SK-N-SH (cell line): Measurements from ENCODE around the gene RAB3C. TPM values are rescaled to one million over a fixed set of nuclear protein-coding genes. Genes with fewer than 3 reads are reported as not detected.

Experiments
- CTCF ChIA-PET: fragments of 300-600, 350-600 bp; formaldehyde crosslinking; extraction: SDS; loops from one replicate; lab custom pipeline; 2021; lab: Yijun Ruan, JAX
- POLR2A ChIA-PET: fragments of 350-600 bp; sonication (Branson Sonifier 250); formaldehyde crosslinking; extraction: SDS; loops from one replicate; lab custom pipeline; 2020; ENCODE audit warnings: antibody characterized with exemption, inconsistent platforms; lab: Yijun Ruan, JAX
- DNase-seq: peaks from one replicate; pipeline ENCODE4 v3.0.0; 2012
- H2AFZ ChIP-seq: fragments of 200-600 bp; sonication (generic); 2 replicates; pipeline ENCODE4 v1.8.1; 2016; ENCODE audit warnings: antibody characterized with exemption, mild to moderate bottlenecking, low read depth
- H3F3A ChIP-seq: fragments of 200-600 bp; sonication (generic); replicated peaks from 2 replicates; pipeline ENCODE3; 2016; ENCODE audit warnings: antibody characterized with exemption, mild to moderate bottlenecking; ENCODE audit not compliant: insufficient read depth
- H3K27ac ChIP-seq, 2 experiments: fragments of 200-500 bp in 1 of 2; fragments of 200-600 bp in 1 of 2; sonication (Bioruptor generic) in 1 of 2; sonication (generic), shearing (Covaris generic) in 1 of 2; 2 replicates each; pipeline versions ENCODE4 v1.5.1 to v1.6.1; 2014 to 2016; ENCODE audit warnings: low read depth in 2 of 2, inconsistent platforms in 1 of 2, low read length in 1 of 2, mild to moderate bottlenecking in 1 of 2, mixed read lengths in 1 of 2
- H3K27me3 ChIP-seq: fragments of 200-600 bp; sonication (generic), shearing (Covaris generic); 2 replicates; pipeline ENCODE4 v1.6.1; 2016; ENCODE audit warnings: mixed run types; ENCODE audit not compliant: insufficient read depth
- H3K36me3 ChIP-seq, 2 experiments: fragments of 200-500 bp in 1 of 2; fragments of 200-600 bp in 1 of 2; sonication (Bioruptor generic) in 1 of 2; sonication (generic) in 1 of 2; replicated peaks in 1 of 2; 2 replicates each; pipeline versions ENCODE3 to v1.5.1; 2014 to 2016; ENCODE audit warnings: low read length in 1 of 2, mild to moderate bottlenecking in 1 of 2; ENCODE audit not compliant: insufficient read depth in 2 of 2, control insufficient read depth in 1 of 2
- H3K4me1 ChIP-seq, 2 experiments: fragments of 200-500 bp in 1 of 2; fragments of 200-600 bp in 1 of 2; sonication (Bioruptor generic) in 1 of 2; sonication (generic), shearing (Covaris generic) in 1 of 2; 2 replicates each; pipeline versions ENCODE4 v1.5.1 to v1.6.1; 2014 to 2016; ENCODE audit warnings: low read depth in 1 of 2, low read length in 1 of 2, mixed run types in 1 of 2; ENCODE audit not compliant: insufficient read depth in 2 of 2, control insufficient read depth in 1 of 2
- H3K4me2 ChIP-seq: fragments of 200-600 bp; sonication (generic), shearing (Covaris generic); 2 replicates; pipeline ENCODE4 v1.6.1; 2017; ENCODE audit warnings: mixed run types
- H3K4me3 ChIP-seq, 2 experiments: fragments of 200-500 bp in 1 of 2; fragments of 200-600 bp in 1 of 2; sonication (Bioruptor generic) in 1 of 2; sonication (generic), shearing (Covaris generic) in 1 of 2; 2 replicates each; pipeline versions ENCODE4 v1.5.1 to v1.8.1; 2014 to 2016; ENCODE audit warnings: low read depth in 2 of 2, inconsistent platforms in 1 of 2, low read length in 1 of 2, mild to moderate bottlenecking in 1 of 2, mixed read lengths in 1 of 2, moderate library complexity in 1 of 2
- H3K79me2 ChIP-seq: fragments of 200-600 bp; sonication (generic); 2 replicates; pipeline ENCODE4 v1.8.1; 2017; ENCODE audit warnings: mild to moderate bottlenecking; ENCODE audit not compliant: insufficient read depth
- H3K9ac ChIP-seq: fragments of 200-600 bp; sonication (generic); 2 replicates; pipeline ENCODE4 v1.6.1; 2017; ENCODE audit warnings: mixed run types
- H3K9me2 ChIP-seq: fragments of 200-600 bp; sonication (generic); 2 replicates; pipeline ENCODE4 v1.6.1; 2017; ENCODE audit warnings: mixed run types
- H3K9me3 ChIP-seq: fragments of 200-600 bp; sonication (generic); 2 replicates; pipeline ENCODE4 v1.6.1; 2017; ENCODE audit warnings: mixed run types, mild to moderate bottlenecking, moderate library complexity
- H4K20me1 ChIP-seq: fragments of 200-600 bp; sonication (generic); 2 replicates; pipeline ENCODE4 v1.6.1; 2017; ENCODE audit warnings: mild to moderate bottlenecking, mixed run types; ENCODE audit not compliant: insufficient read depth
- CHD2 ChIP-seq: fragments of 150-350 bp; IDR thresholded peaks from 2 replicates; pipeline ENCODE4 v1.6.1; 2018; ENCODE audit warnings: low read length; ENCODE audit not compliant: partially characterized antibody
- FOSL2 ChIP-seq: IDR thresholded peaks from 2 replicates; pipeline ENCODE4 v1.4.0; 2012; ENCODE audit warnings: low read depth, mild to moderate bottlenecking, moderate library complexity, borderline replicate concordance
- FOXJ3 ChIP-seq: sonication (generic); formaldehyde crosslinking; IDR thresholded peaks from 2 replicates; pipeline ENCODE4 v1.5.1; 2020; ENCODE audit warnings: mild to moderate bottlenecking, missing genetic modification reagents
- GABPA ChIP-seq: IDR thresholded peaks from 2 replicates; pipeline ENCODE4 v1.4.0; 2012; ENCODE audit warnings: low read depth, mild to moderate bottlenecking
- GATA2 ChIP-seq: sonication (generic); formaldehyde crosslinking; IDR thresholded peaks from 2 replicates; pipeline ENCODE4 v1.5.0; 2020; ENCODE audit warnings: mild to moderate bottlenecking, missing genetic modification reagents
- MAX ChIP-seq: IDR thresholded peaks from 2 replicates; pipeline ENCODE4 v1.4.0; 2012; ENCODE audit warnings: low read depth
- MXI1 ChIP-seq: IDR thresholded peaks from 2 replicates; pipeline ENCODE4 v1.6.1; 2012; ENCODE audit warnings: mild to moderate bottlenecking, low read depth, low read length, improper control_type of control experiment
- NFIC ChIP-seq: IDR thresholded peaks from 2 replicates; pipeline ENCODE4 v1.4.0; 2012; ENCODE audit warnings: borderline replicate concordance
- RAD21 ChIP-seq: IDR thresholded peaks from 2 replicates; pipeline ENCODE4 v1.6.1; 2012; ENCODE audit warnings: mild to moderate bottlenecking, low read length
- RFX5 ChIP-seq: IDR thresholded peaks from 2 replicates; pipeline ENCODE4 v1.6.1; 2012; ENCODE audit warnings: mild to moderate bottlenecking, improper control_type of control experiment, low read length
- SIN3A ChIP-seq: IDR thresholded peaks from 2 replicates; pipeline ENCODE4 v1.6.1; 2012; ENCODE audit warnings: low read depth, mild to moderate bottlenecking, low read length, moderate library complexity, borderline replicate concordance
- TCF12 ChIP-seq: IDR thresholded peaks from 2 replicates; pipeline ENCODE4 v1.4.0; 2012
- USF1 ChIP-seq: IDR thresholded peaks from 2 replicates; pipeline ENCODE4 v1.4.0; 2012; ENCODE audit warnings: low read depth, borderline replicate concordance
- YY1 ChIP-seq: IDR thresholded peaks from 2 replicates; pipeline ENCODE4 v1.4.0; 2012; ENCODE audit warnings: low read depth, mild to moderate bottlenecking
- WGBS: methylation state at CpG from one replicate; pipeline ENCODE4 v1.1.6; 2017; ENCODE audit warnings: low lambda C conversion rate; 5-methylcytosine and 5-hydroxymethylcytosine counted together
- polyA plus RNA-seq, 3 experiments: library from polyadenylated mRNA; depleted of rRNA; stranded (reverse); fragments of >200 nt; gene quantifications; 2 replicates each; pipeline ENCODE4 v1.2.3, GENCODE V29; 2012

Gene RAB3C
- polyA plus RNA-seq, 1 of the 3 experiments (the other 2 are of a cell fraction): 0.03 TPM

- TF ChIP-seq USF1 (no peak), MAX (no peak), CHD2 (no peak), GATA2 (no peak), YY1 (no peak), NFIC (no peak), GABPA (no peak), FOSL2 (no peak), FOXJ3 (CRISPR knock-in tag) (no peak)
These were observed 188.9 kb downstream of the RAB3C start (continued) for GRCh38 chr5:58771796-58772195.

- Histone ChIP-seq H4K20me1 (no peaks in the 10 kb centered on the region), H3K9ac (no peak overlapping the region), H2AFZ (no peak overlapping the region), H3F3A (no peaks in the 10 kb centered on the region), H3K36me3 (no peaks in the 10 kb centered on the region), H3K4me2 (no peak overlapping the region), H3K4me1 (peaks cover 0 to 7% of the 10 kb centered on the region in 2 experiments; a peak in 1 of 4 replicates), H3K4me3 (no peak overlapping the region), H3K9me2 (no peaks in the 10 kb centered on the region), H3K79me2 (no peaks in the 10 kb centered on the region), H3K27me3 (no peaks in the 10 kb centered on the region), H3K9me3 (no peaks in the 10 kb centered on the region), H3K27ac (peak overlapping the region in 1 of 2 experiments; percentile 11; a peak in 1 of 4 replicates)
- DNase-seq: no peak
- 15% methylated on average over 2 of the region's 2 CpGs for WGBS
- ChIA-PET POLR2A (no interaction called here), CTCF (interaction anchor here (0.7 kb wide), 2 partner anchors 12 to 67 kb away, joined by 3 read pairs; no protein-coding TSS in a partner anchor)
- peak; percentile 16; the same call in 1 of the 2 replicates for TF ChIP-seq MXI1
- TF ChIP-seq TCF12: no peak
These were observed 191.0 kb downstream of the RAB3C start for GRCh38 chr5:58773744-58774441.

- no peak for DNase-seq
- 35% methylated on average over 2 of the region's 2 CpGs for WGBS
- H3K9me2 ChIP-seq: no peaks in the 10 kb centered on the region
- no peak overlapping the region for H3K27ac ChIP-seq
- H3K4me1 ChIP-seq: peaks cover 0 to 7% of the 10 kb centered on the region in 2 experiments; a peak in 1 of 4 replicates
- H3K4me2 ChIP-seq: no peak overlapping the region
- H3K9me3 ChIP-seq: no peaks in the 10 kb centered on the region
- POLR2A ChIA-PET: no interaction called here
- H3K27me3 ChIP-seq: no peaks in the 10 kb centered on the region
- CTCF ChIA-PET: no interaction called here
- H3K4me3 ChIP-seq: no peak overlapping the region
- no peaks in the 10 kb centered on the region for H4K20me1 ChIP-seq
- H2AFZ ChIP-seq: no peak overlapping the region
- no peaks in the 10 kb centered on the region for H3F3A ChIP-seq
- H3K36me3 ChIP-seq: no peaks in the 10 kb centered on the region
- no peaks in the 10 kb centered on the region for H3K79me2 ChIP-seq
- no peak overlapping the region for H3K9ac ChIP-seq
- TF ChIP-seq RAD21 (no peak), RFX5 (no peak), SIN3A (no peak)
These were observed 192.1 kb downstream of the RAB3C start for GRCh38 chr5:58774937-58775336.
